Heart left ventricle (tissue), 13 donors: ENCODE data around the gene LEP.

Experiments
- CTCF ChIP-seq, 12 donors: fragments of 200-600 bp; sonication (generic) in 4 of 12; IDR thresholded peaks; one replicate each; pipeline versions ENCODE4 v1.5.0 to v1.8.0; 2018 to 2022; ENCODE audit warnings: antibody characterized with exemption in 12 of 12, mild to moderate bottlenecking in 5 of 12
- POLR2A ChIP-seq, 2 donors: fragments of 450-650 bp; IDR thresholded peaks; one replicate each; pipeline ENCODE4 v1.6.1; 2017; ENCODE audit warnings: antibody characterized with exemption in 2 of 2, mild to moderate bottlenecking in 2 of 2, moderate library complexity in 2 of 2
- donor health status: ischemic (EF 13 %, LVEDD 7.1; RV severe dilation, severe dysfunction).
- donor health status: DM: no; HTN: yes; CAD: no.
- donor health status: DM: no; HTN: no; CAD: no.
- donor health status: ischemic (EF 25% LVEDD 6.9; RV normal size, moderate dysfunction).
- donor health status: ischemic (EF 25% LVEDD 5.7; RV mildly dilated, moderate dysfunction).
- donor health status: ischemic (EF 35%, LVEDD 5.7; RV mildly dilated, moderate dysfunction).
- donor health status: nonischemic (EF 11% LVEDD 7.7; RV severe dilation, severe dysfunction).
- donor health status: DM: yes; HTN: yes; CAD: no.
- donor health status: PGD.
- donor health status: ischemic (EF 29% LVEDD 5.4; RV normal size, mild dysfunction).
- donor health status: nonischemic (EF 23%, LVEDD 6.1; RV moderate dilation, normal function).

GRCh38 chr7:128266529-128266882 is 25.4 kb downstream of the LEP start:
- TF ChIP-seq POLR2A (IDR thresholded peaks at IDR 0.05) (no peak), CTCF (IDR thresholded peaks at IDR 0.05) (no peak)
